Measurements from ENCODE around the gene EPS15. TPM values are rescaled to one million over a fixed set of nuclear protein-coding genes. Genes with fewer than 3 reads are reported as not detected.

The EPS15 gene
- total and polyA plus RNA-seq, 7 donors, result 16.4 to 131 (median 72.4) TPM

DNA sequence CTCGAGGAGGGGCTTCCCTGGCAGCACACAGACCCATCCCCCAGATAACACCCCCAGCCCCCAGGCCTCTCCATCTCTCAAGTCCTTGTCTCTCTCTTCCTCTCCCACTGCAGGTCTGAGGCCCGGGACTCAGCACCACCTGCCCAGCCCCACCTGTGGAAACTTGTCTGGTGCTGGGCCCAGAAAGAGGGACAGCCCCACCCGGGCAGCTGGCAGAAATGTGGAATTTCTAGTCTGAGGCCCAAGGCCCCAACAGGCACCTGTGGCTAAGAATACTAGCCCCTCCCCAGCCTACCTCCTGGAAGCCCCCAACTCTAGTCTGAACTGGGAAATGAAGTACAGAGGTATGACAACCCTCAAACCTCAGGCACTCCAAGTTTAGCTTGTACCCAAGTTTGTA lies 204.1 kb downstream of the EPS15 start:
- DNase-seq, result no peak
- Histone ChIP-seq H3K36me3 (no peaks in the 10 kb centered on the region), H3K9me3 (no peaks in the 10 kb centered on the region), H3K4me1 (peaks cover 0 to 7% (median 0%) of the 10 kb centered on the region in 4 donors), H3K27me3 (no peaks in the 10 kb centered on the region), H3K4me3 (no peak overlapping the region), H3K27ac (no peak overlapping the region)
- WGBS, 2 donors, result 17 to 54% methylated on average over 3 of the region's 3 CpGs
- intact Hi-C loops (cut with DNase I), result no loop called here
- TF ChIP-seq EP300 (IDR thresholded peaks at IDR 0.05) (no peak), POLR2AphosphoS5 (IDR thresholded peaks at IDR 0.05) (no peak), POLR2A (IDR thresholded peaks at IDR 0.05) (no peak)
- TF ChIP-seq, protein P1, sequence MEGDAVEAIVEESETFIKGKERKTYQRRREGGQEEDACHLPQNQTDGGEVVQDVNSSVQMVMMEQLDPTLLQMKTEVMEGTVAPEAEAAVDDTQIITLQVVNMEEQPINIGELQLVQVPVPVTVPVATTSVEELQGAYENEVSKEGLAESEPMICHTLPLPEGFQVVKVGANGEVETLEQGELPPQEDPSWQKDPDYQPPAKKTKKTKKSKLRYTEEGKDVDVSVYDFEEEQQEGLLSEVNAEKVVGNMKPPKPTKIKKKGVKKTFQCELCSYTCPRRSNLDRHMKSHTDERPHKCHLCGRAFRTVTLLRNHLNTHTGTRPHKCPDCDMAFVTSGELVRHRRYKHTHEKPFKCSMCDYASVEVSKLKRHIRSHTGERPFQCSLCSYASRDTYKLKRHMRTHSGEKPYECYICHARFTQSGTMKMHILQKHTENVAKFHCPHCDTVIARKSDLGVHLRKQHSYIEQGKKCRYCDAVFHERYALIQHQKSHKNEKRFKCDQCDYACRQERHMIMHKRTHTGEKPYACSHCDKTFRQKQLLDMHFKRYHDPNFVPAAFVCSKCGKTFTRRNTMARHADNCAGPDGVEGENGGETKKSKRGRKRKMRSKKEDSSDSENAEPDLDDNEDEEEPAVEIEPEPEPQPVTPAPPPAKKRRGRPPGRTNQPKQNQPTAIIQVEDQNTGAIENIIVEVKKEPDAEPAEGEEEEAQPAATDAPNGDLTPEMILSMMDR (IDR thresholded peaks at IDR 0.05), result no peak

DNA sequence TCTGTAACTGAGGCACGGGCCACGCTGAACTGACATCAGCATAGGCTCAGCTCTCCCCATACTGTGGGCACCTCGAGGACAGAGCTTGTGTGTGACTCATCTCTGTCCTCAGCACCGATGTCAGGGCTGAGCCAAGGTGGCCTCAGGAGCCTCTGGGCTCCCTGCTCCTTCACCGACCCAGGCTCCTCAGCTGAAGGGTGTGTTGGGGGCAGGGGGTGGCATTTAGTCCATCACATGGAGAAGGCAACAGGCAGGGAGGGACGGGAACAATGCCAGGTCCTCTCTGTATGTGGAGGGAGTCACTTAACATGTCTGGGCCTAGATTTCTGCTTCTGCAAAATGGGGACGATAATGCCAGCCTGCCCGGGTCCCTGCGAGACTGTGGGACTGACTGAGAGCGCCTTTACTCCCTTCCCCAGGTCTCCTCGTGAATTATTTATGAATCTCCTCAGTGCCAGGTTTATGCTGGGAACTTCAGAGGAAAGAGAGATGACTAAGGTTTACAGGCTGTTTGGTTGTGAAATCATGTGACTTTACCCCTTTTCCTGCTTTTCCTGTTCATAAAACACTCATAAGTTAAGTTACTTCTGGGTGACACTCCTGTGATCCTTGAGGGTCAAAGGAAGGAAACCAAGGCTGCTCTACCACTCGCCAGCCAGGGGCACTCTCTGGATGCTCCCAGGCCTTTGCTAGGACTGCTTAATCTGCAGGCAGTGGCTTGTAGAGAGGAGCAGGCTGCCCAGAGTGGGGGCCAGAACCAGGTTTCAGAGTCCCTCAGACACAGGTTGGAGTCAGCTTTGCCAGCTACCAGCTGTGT lies 204.9 kb downstream of the EPS15 start:
- H3K4me3 ChIP-seq, result no peak overlapping the region
- WGBS, 2 donors, result 18 to 48% methylated on average over 12 of the region's 12 CpGs

DNA sequence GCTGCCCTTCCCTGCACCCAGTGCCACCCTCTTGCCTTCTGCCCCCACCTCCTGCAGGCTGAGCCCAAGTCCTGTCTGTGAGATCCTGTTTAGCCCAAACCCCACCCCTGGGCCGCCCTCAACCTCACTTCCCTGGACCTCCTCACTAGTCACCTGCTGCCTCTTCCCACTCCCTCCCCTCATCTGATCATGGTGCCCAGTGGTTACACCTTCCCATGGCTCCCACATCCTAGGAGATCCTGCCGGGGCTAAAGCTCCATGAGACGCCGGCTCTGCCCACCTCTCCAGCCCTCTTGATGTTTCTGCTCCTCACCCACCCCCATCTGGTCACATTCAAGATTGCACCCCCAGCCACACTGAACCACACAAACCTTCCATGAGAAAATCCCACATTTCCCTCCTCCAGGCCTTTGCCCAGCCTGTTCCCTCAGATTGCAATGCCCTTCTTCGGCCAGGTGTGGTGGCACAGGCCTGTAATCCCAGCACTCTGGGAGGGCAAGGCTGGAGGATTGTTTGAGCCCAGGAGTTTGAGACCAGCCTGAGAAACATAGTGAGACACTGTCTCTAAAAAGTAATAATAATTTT lies 205.7 kb downstream of the EPS15 start:
- intact Hi-C loops (cut with DNase I), result no loop called here
- no peak for DNase-seq
- Histone ChIP-seq H3K4me1 (peaks cover 0 to 7% (median 0%) of the 10 kb centered on the region in 4 donors), H3K27me3 (no peaks in the 10 kb centered on the region), H3K27ac (peak overlapping the region in 1 of 4 donors; percentile 3), H3K9me3 (no peaks in the 10 kb centered on the region), H3K36me3 (no peaks in the 10 kb centered on the region), H3K4me3 (no peak overlapping the region)
- TF ChIP-seq POLR2AphosphoS5 (IDR thresholded peaks at IDR 0.05) (no peak), POLR2A (IDR thresholded peaks at IDR 0.05) (no peak), EP300 (IDR thresholded peaks at IDR 0.05) (no peak)
- TF ChIP-seq, protein P1 (IDR thresholded peaks at IDR 0.05), result no peak
- 89 to 92% methylated on average over 5 of the region's 5 CpGs for WGBS, 2 donors

More for the DNA sequence above, 204.9 kb downstream of the EPS15 start:
- H3K27me3 ChIP-seq, result no peaks in the 10 kb centered on the region
- intact Hi-C loops (cut with DNase I), result no loop called here
- H3K27ac ChIP-seq, result peak overlapping the region in 2 of 4 donors; percentile 3 to 8
- H3K4me1 ChIP-seq, result peaks cover 0 to 7% (median 0%) of the 10 kb centered on the region in 4 donors
- no peak for DNase-seq
- no peaks in the 10 kb centered on the region for H3K9me3 ChIP-seq
- H3K36me3 ChIP-seq, result no peaks in the 10 kb centered on the region
- TF ChIP-seq POLR2A (IDR thresholded peaks at IDR 0.05), result no peak
- TF ChIP-seq, protein P1 (IDR thresholded peaks at IDR 0.05), result no peak
- peak in 1 of 4 donors; percentile 25 for TF ChIP-seq POLR2AphosphoS5 (IDR thresholded peaks at IDR 0.05)
- TF ChIP-seq EP300 (IDR thresholded peaks at IDR 0.05), result no peak

DNA sequence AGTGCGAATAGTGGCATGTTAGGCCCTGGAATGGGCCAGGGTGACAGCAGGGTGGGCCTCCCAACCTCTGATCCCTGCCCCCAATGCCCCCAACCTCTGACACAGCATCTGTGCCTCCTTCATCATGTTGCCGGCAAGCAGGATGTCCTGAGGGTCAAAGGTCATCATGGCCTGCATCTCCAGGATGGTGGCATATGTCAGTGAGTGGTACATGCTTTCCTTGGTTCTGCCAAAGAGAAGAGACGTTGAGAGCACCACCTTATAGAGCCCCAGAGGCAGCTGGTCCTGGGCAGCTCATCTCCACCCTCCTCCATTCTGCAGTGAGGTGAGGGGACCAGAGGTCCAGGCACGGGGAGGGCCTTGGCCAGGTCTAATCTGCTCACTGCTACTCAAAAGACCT lies 206.3 kb downstream of the EPS15 start:
- H3K9me3 ChIP-seq, result no peaks in the 10 kb centered on the region
- no peaks in the 10 kb centered on the region for H3K27me3 ChIP-seq
- no peaks in the 10 kb centered on the region for H3K36me3 ChIP-seq
- no peak overlapping the region for H3K27ac ChIP-seq
- TF ChIP-seq POLR2A (IDR thresholded peaks at IDR 0.05), result no peak
- no peak for TF ChIP-seq EP300 (IDR thresholded peaks at IDR 0.05)
- TF ChIP-seq, protein P1 (IDR thresholded peaks at IDR 0.05), result no peak
- TF ChIP-seq POLR2AphosphoS5 (IDR thresholded peaks at IDR 0.05), result no peak
- H3K4me1 ChIP-seq, result peaks cover 0 to 7% (median 0%) of the 10 kb centered on the region in 4 donors
- no peak overlapping the region for H3K4me3 ChIP-seq
- 79 to 86% methylated on average over 4 of the region's 4 CpGs for WGBS, 2 donors
- no peak for DNase-seq
- intact Hi-C loops (cut with DNase I), result no loop called here
